ENCODE measurements around the gene KRTAP5-6.
A peak's percentile ranks its signal among the peaks of the same experiment; 100 is the strongest.
"Not testable (repeated sequence)": the region's sequence is repeated elsewhere in the genome, so short reads cannot be mapped to it uniquely, and the experiment has no call there.

The KRTAP5-6 gene

DNA sequence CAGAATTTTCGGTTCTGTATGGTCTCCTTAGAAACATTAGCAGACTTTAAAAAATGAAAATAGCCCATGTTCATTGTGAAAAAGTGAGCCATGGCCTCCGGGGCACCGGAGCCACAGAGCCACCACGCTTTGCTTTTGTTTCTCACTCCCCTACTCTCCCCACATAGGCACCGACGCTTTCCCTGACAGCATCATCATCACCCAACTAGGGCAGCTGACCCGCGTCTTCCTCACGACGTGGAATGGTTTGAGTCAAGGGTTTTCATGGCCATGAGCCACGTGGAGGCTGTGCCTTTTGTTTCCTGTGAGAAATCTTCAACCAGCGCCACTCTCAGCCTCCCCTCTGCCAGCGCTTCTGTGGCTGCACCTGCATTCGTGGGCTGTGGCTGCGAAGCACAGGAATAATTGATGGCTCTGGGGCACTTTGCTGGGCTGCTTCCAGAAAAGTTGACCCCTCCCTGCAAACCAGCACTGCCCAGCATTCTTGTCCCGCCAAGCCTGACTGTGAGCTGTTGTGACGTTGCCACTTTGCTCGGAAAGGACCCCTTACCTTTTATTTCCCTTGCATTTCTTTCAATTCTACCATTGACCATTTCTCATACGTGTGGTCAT is 8.6 kb upstream of the KRTAP5-6 start:
- not testable (repeated sequence) for H3K27ac ChIP-seq (ENCODE audit: low read length); H3K27me3 ChIP-seq (ENCODE audit: control insufficient read depth in 1 of 2, insufficient read depth in 2 of 2, low read length in 2 of 2)

GRCh38 chr11:1689250-1690166 is 7.5 kb upstream of the KRTAP5-6 start:
- not testable (repeated sequence) for H3K9me3 ChIP-seq (ENCODE audit: control insufficient read depth in 2 of 2, low read length in 2 of 2); H3K27me3 ChIP-seq (ENCODE audit: control insufficient read depth in 1 of 2, insufficient read depth in 2 of 2, low read length in 2 of 2); H3K9ac ChIP-seq (ENCODE audit: low read length in 2 of 2); H3K27ac ChIP-seq (ENCODE audit: low read length); H3K4me3 ChIP-seq (ENCODE audit: low read length in 2 of 2); H3K36me3 ChIP-seq (ENCODE audit: control insufficient read depth in 2 of 2, insufficient read depth in 2 of 2, low read length in 2 of 2)
- H3K4me1 ChIP-seq (ENCODE audit: control insufficient read depth, insufficient read depth, low read length), result peaks cover 11% of the 10 kb centered on the region

More for the DNA sequence above, 8.6 kb upstream of the KRTAP5-6 start:
- not testable (repeated sequence) for H3K4me1 ChIP-seq (ENCODE audit: control insufficient read depth, insufficient read depth, low read length); H3K4me3 ChIP-seq (ENCODE audit: low read length in 2 of 2); H3K9me3 ChIP-seq (ENCODE audit: control insufficient read depth in 2 of 2, low read length in 2 of 2); H3K36me3 ChIP-seq (ENCODE audit: control insufficient read depth in 2 of 2, insufficient read depth in 2 of 2, low read length in 2 of 2); H3K9ac ChIP-seq (ENCODE audit: low read length in 2 of 2)

GRCh38 chr11:1690167-1691025 is 6.6 kb upstream of the KRTAP5-6 start:
- H3K4me3 ChIP-seq (ENCODE audit: low read length in 2 of 2), result no peak overlapping the region
- no peak overlapping the region for H3K9ac ChIP-seq (ENCODE audit: low read length in 2 of 2)
- no peak overlapping the region for H3K27ac ChIP-seq (ENCODE audit: low read length)
- peaks cover 11% of the 10 kb centered on the region for H3K4me1 ChIP-seq (ENCODE audit: control insufficient read depth, insufficient read depth, low read length)
- H3K27me3 ChIP-seq (ENCODE audit: control insufficient read depth in 1 of 2, insufficient read depth in 2 of 2, low read length in 2 of 2), result peaks cover 0 to 5% of the 10 kb centered on the region in 2 donors
- H3K36me3 ChIP-seq (ENCODE audit: control insufficient read depth in 2 of 2, insufficient read depth in 2 of 2, low read length in 2 of 2), result no peaks in the 10 kb centered on the region
- no peaks in the 10 kb centered on the region for H3K9me3 ChIP-seq (ENCODE audit: control insufficient read depth in 2 of 2, low read length in 2 of 2)

DNA sequence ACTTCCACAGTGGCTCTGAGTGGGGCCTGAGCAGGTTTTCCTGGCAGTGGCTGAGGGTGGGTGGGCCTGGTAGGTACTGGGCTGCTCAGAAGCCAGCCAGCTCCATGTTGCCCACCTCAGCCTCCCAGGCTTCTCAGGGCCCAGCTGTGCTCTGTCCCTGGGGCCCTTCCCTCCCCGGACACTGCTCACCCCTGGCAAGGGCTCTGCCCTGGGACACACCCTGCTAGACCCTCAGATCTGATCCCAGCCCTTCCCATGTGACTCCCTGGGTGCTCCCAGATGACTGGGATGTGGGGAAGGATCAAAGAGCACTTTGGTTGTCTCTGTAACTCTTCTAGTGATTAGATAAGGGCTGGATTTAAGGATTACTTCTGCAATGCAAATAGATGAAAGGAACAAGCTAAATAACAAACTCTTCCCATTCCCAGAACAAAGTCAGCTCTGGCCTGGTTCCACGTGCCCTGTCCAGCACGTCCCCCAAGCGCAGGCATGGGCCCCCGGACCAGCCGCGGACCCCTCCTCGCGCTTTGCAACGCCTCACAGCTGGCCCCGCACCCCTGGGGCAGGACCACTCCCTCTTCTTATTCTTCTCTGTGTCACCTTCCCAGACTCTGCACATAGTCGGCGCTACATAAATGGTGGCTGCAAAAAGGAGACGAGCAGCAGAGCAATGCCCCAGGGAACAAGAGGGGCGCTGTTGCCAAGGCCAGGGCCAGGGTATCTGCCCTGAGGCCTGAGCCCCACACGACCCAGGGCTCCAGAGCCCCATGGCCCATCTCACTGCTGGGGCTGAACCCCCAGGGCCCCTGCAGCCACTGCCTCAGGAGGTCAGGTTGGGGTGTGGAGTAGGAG is 5.7 kb upstream of the KRTAP5-6 start:
- H3K4me1 ChIP-seq (ENCODE audit: control insufficient read depth, insufficient read depth, low read length), result peaks cover 11% of the 10 kb centered on the region
- no peaks in the 10 kb centered on the region for H3K36me3 ChIP-seq (ENCODE audit: control insufficient read depth in 2 of 2, insufficient read depth in 2 of 2, low read length in 2 of 2)
- no peak overlapping the region for H3K27ac ChIP-seq (ENCODE audit: low read length)
- H3K27me3 ChIP-seq (ENCODE audit: control insufficient read depth in 1 of 2, insufficient read depth in 2 of 2, low read length in 2 of 2), result peaks cover 0 to 7% of the 10 kb centered on the region in 2 donors
- H3K9ac ChIP-seq (ENCODE audit: low read length in 2 of 2), result no peak overlapping the region
- no peaks in the 10 kb centered on the region for H3K9me3 ChIP-seq (ENCODE audit: control insufficient read depth in 2 of 2, low read length in 2 of 2)
- H3K4me3 ChIP-seq (ENCODE audit: low read length in 2 of 2), result no peak overlapping the region

GRCh38 chr11:1691878-1692707 is 4.9 kb upstream of the KRTAP5-6 start:
- Histone ChIP-seq H3K27ac (ENCODE audit: low read length) (no peak overlapping the region), H3K9ac (ENCODE audit: low read length in 2 of 2) (no peak overlapping the region), H3K4me3 (ENCODE audit: low read length in 2 of 2) (no peak overlapping the region)

GRCh38 chr11:1692708-1693326 is 4.2 kb upstream of the KRTAP5-6 start:
- Histone ChIP-seq H3K9ac (ENCODE audit: low read length in 2 of 2) (no peak overlapping the region), H3K4me1 (ENCODE audit: control insufficient read depth, insufficient read depth, low read length) (peaks cover 11% of the 10 kb centered on the region), H3K36me3 (ENCODE audit: control insufficient read depth in 2 of 2, insufficient read depth in 2 of 2, low read length in 2 of 2) (no peaks in the 10 kb centered on the region), H3K4me3 (ENCODE audit: low read length in 2 of 2) (no peak overlapping the region), H3K27me3 (ENCODE audit: control insufficient read depth in 1 of 2, insufficient read depth in 2 of 2, low read length in 2 of 2) (peaks cover 0 to 7% of the 10 kb centered on the region in 2 donors), H3K9me3 (ENCODE audit: control insufficient read depth in 2 of 2, low read length in 2 of 2) (no peaks in the 10 kb centered on the region), H3K27ac (ENCODE audit: low read length) (no peak overlapping the region)

More at GRCh38 chr11:1691878-1692707, 4.9 kb upstream of the KRTAP5-6 start:
- Histone ChIP-seq H3K4me1 (ENCODE audit: control insufficient read depth, insufficient read depth, low read length) (peaks cover 11% of the 10 kb centered on the region), H3K36me3 (ENCODE audit: control insufficient read depth in 2 of 2, insufficient read depth in 2 of 2, low read length in 2 of 2) (no peaks in the 10 kb centered on the region), H3K9me3 (ENCODE audit: control insufficient read depth in 2 of 2, low read length in 2 of 2) (no peaks in the 10 kb centered on the region), H3K27me3 (ENCODE audit: control insufficient read depth in 1 of 2, insufficient read depth in 2 of 2, low read length in 2 of 2) (peaks cover 0 to 7% of the 10 kb centered on the region in 2 donors)

DNA sequence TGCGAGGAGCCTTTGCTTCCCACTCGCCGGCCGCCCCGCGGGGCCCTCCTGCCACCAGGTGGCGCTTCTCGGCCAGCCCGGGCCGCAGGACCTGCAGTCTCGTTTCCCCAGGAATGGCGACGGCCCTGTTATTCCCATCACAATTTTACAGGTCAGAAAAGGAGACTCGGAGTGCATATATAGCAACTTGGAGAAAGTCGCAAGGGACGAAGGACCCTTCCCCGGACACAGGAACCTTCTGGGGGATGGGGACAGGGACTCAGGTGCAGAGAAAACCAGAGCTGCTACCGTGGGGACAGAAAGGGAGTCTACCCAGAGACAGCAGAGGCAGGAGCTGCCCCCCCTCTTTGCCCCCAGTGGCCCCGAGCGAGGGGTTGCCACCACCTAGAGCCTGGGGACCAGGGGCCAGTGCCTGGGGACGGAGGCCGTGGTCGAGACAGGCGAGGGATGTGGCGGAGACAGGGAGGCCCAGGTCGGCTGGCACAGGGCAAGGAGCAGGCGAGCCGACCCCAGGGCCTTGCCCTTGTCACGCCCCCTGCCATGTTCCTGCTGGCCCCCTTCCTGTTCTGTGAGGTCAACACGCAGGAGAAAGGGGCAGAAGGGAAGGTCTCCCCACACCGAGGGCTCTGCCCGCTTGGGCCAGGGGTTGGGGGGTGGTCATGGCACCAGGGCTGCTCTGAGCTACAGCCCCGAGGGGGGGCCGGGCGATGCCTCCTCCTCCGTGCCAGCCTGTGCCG is 3.5 kb upstream of the KRTAP5-6 start:
- H3K27me3 ChIP-seq (ENCODE audit: control insufficient read depth in 1 of 2, insufficient read depth in 2 of 2, low read length in 2 of 2), result peaks cover 0 to 7% of the 10 kb centered on the region in 2 donors
- H3K27ac ChIP-seq (ENCODE audit: low read length), result no peak overlapping the region
- H3K4me3 ChIP-seq (ENCODE audit: low read length in 2 of 2), result peak overlapping the region; percentile 70 to 72
- H3K4me1 ChIP-seq (ENCODE audit: control insufficient read depth, insufficient read depth, low read length), result peaks cover 11% of the 10 kb centered on the region
- no peaks in the 10 kb centered on the region for H3K36me3 ChIP-seq (ENCODE audit: control insufficient read depth in 2 of 2, insufficient read depth in 2 of 2, low read length in 2 of 2)
- no peaks in the 10 kb centered on the region for H3K9me3 ChIP-seq (ENCODE audit: control insufficient read depth in 2 of 2, low read length in 2 of 2)
- peak overlapping the region; percentile 73 to 79 for H3K9ac ChIP-seq (ENCODE audit: low read length in 2 of 2)

GRCh38 chr11:1694064-1694845 is 2.7 kb upstream of the KRTAP5-6 start:
- Histone ChIP-seq H3K4me1 (ENCODE audit: control insufficient read depth, insufficient read depth, low read length) (peaks cover 11% of the 10 kb centered on the region), H3K9me3 (ENCODE audit: control insufficient read depth in 2 of 2, low read length in 2 of 2) (no peaks in the 10 kb centered on the region), H3K4me3 (ENCODE audit: low read length in 2 of 2) (peak overlapping the region; percentile 70 to 72), H3K27ac (ENCODE audit: low read length) (no peak overlapping the region), H3K27me3 (ENCODE audit: control insufficient read depth in 1 of 2, insufficient read depth in 2 of 2, low read length in 2 of 2) (peaks cover 0 to 7% of the 10 kb centered on the region in 2 donors), H3K36me3 (ENCODE audit: control insufficient read depth in 2 of 2, insufficient read depth in 2 of 2, low read length in 2 of 2) (no peaks in the 10 kb centered on the region), H3K9ac (ENCODE audit: low read length in 2 of 2) (peak overlapping the region in 1 of 2 donors; percentile 79)
